ENCODE measurements around the gene TYMS.

The TYMS gene

GRCh38 chr18:712401-713134 is 55.1 kb downstream of the TYMS start, which contains the start of gene ENOSF1:
ENOSF1 (minus strand) TSS chr18:712630; CDS start chr18:712587, 43 bp downstream.
- peak; percentile 95 for DNase-seq (ENCODE audit: low spot score)

DNA sequence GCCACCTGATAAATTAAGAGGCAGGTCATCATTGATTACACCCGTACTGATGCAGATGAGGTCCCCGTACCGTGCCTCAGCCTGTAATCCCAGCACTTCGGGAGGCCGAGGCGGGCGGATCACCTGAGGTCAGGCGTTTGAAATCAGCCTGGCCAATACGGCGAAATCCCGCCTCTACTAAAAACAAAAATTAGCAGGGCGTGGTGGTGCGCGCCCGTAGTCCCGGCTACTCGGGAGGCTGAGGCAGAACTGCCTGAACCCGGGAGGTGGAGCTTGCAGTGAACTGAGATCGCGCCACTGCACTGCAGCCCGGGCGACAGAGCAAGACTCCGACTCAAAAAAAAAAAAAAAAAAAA is 55.7 kb downstream of the TYMS start:
- no peak for DNase-seq (ENCODE audit: low spot score)

DNA sequence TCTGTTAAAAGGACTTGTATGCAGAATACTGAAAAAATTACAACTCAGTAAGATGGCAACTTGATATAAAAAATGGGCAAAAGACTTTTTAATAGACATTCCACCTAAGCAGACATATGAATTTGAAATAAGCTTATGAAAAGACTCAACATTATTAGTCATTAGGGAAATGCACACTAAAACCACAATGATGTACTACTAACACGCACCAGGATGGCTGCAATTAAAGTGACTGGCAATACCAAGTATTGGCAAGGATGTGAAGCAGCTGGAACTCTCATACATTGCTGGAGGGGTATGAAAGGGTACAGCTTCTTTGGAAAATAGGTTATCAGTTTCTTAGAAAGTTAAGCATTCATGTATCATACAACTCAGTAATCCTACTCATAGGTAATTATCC is 58.2 kb downstream of the TYMS start:
- no peak for DNase-seq (ENCODE audit: low spot score)

DNA sequence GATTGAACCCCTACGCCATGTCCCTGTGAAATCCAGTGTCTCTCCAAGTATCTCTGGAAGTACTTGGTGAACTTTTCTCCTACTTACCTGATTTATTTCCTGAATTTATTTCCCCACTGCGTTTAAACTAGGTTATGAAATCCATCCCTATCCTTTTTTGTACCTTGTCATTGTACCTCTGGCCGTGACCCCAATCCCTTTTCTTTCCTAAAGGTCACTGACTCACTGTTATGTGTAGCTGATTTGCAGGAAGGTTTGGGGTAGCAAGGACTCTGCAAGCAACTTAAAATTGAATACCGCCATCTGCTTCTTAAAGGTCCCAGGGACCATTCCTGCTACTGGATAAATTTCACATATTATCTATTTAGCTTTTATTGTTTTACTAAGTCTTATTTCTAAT is 59.5 kb downstream of the TYMS start:
- no peak for DNase-seq (ENCODE audit: low spot score)
